Stimulated activated naive CD4-positive, alpha-beta T cell (primary cell): Measurements from ENCODE around the gene PRXL2A.
"Not testable (repeated sequence)": the region's sequence is repeated elsewhere in the genome, so short reads cannot be mapped to it uniquely, and the experiment has no call there.

ENCODE experiments used
- DNase-seq, 6 experiments: peaks; one replicate each; lab custom pipeline; 2025; lab: John Stamatoyannopoulos, UW

PRXL2A gene

DNA sequence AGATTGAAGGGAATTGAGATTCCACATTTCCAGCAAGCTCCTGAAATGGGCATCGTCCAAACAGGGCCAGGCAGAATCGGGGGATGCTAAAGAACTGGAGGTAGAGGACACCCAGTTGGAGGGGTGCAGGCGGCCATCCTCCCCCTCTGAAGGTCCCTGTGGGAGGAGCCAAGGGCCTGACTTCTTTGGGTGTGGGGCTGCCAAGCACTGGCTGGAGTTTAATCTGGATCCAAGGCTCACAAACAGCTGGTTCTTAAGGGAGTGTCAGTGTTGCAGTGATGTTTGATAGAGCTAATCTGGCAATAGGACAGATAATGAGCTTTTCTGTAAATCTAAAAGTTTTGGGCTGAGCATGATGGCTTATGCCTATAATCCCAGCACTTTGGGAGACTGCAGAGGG, 66.6 kb downstream of the PRXL2A start:
- DNase-seq, result no peak

DNA sequence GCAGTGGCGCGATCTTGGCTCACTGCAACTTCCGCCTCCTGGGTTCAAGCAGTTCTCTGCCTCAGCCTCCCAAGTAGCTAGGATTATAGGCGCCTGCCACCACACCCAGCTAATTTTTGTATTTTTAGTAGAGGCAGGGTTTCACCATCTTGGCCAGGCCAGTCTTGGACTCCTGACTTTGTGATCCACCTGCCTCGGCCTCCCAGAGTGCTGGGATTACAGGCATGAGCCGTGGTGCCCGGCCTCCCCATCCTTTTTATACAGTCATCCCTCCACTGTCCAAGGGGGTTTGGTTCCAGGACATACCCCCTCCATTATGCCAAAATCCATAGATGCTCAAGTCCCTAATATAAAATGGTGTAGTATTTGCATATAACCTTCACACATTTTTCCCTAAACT, 67.3 kb downstream of the PRXL2A start:
- DNase-seq, result not testable (repeated sequence)

DNA sequence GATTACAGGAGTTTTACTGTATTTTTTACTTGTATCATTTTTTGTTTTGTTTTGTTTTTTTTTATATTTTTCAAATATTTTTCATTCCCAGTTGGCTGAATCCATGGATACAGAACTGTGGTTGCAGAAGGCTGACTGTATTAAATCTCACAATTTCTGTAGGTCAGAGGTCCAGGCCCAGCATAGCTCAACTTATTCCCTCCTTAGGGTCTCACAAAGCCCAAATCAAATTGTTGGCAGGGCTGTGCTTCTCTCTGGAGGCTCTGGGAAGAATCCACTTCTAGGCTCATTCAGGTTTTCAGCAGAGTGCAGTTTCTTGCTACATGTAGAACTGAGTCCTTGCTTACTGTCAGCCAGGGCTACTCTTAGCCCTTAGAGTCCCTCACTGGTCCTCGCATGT, 68.3 kb downstream of the PRXL2A start:
- no peak for DNase-seq

GRCh38 chr10:80477813-80478212, 69.5 kb downstream of the PRXL2A start:
- no peak for DNase-seq

- not testable (repeated sequence) for DNase-seq
These were observed 72.0 kb downstream of the PRXL2A start for GRCh38 chr10:80480373-80480772.

DNA sequence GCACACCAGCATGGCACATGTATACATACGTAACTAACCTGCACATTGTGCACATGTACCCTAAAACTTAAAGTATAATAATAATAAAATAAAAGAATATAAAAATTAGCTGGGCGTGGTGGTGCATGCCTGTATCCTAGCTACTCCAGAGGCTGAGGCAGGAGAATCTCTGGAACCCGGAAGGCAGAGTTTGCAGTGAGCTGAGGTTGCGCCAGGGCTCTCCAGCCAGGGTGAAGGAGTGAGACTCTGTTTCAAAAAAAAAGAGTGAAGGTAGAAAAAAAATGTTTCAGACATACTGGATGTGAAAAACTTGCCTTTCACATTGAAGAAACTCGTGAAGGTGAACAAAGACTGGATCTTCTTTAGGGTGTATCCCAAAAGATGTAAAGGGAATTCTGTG, 72.5 kb downstream of the PRXL2A start:
- DNase-seq, result no peak

GRCh38 chr10:80484243-80484642, 75.9 kb downstream of the PRXL2A start:
- DNase-seq, result no peak

DNA sequence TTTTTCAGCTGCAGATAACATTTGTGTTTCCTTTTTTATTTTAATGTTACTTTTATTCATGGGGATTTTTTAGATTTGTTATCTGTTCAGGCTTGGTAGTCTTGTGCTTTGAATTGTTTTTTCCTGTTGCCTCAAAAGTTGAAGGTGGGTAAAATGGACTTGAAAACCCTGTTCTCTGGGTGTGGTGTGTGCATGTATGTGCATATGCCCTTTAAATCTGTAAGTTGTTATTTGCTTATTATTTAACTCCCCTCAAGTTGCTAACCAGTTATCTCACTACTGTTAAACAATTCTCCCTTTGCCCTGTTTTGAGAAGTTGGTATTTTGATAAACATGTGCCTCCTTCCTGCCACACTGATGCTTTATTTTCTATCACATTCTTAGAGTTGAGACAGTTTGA, 76.3 kb downstream of the PRXL2A start:
- DNase-seq, result peak in 2 of 6 experiments; percentile 32 to 44

DNA sequence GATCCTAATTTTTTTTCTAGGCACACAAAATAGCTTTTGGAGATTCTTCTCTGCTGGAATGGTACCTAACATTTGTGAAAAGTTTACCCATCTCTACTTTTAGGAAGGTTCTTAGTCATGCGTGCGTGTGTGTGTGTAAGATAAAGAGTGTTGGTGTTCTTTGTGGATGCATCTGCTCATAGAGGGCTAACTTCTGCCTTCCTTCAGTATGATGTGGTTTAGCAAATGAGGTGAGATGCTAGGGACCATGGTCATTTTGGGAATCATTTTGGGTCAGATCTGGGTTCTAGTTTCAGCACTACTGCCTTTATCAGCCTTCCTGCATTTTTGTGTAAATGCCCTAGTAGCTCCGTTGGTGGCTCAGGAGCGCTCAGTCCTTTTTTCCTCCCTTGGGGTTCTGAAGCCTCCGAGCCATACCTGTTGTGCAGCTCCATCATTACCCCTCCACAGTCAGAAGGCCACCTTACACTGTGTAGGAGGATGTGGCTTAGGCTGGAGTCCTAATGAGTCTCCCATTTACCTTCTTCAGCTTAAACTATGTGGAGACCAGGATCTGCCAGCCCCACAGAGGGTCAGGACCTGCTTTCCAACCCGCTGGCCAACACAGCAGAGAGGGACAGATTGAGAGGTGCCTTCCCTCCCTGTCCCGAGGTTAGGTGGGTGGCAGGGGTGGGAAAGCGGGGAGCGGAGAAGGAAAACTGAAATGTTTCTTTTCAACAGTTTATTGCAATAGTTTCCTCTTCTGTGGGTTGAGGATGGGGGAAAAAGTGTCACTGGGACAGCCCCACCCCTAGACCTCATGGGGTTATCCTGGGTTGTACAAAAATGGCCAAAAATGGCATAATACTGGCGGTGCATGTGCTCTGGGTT, 77.0 kb downstream of the PRXL2A start:
- DNase-seq, result no peak

DNA sequence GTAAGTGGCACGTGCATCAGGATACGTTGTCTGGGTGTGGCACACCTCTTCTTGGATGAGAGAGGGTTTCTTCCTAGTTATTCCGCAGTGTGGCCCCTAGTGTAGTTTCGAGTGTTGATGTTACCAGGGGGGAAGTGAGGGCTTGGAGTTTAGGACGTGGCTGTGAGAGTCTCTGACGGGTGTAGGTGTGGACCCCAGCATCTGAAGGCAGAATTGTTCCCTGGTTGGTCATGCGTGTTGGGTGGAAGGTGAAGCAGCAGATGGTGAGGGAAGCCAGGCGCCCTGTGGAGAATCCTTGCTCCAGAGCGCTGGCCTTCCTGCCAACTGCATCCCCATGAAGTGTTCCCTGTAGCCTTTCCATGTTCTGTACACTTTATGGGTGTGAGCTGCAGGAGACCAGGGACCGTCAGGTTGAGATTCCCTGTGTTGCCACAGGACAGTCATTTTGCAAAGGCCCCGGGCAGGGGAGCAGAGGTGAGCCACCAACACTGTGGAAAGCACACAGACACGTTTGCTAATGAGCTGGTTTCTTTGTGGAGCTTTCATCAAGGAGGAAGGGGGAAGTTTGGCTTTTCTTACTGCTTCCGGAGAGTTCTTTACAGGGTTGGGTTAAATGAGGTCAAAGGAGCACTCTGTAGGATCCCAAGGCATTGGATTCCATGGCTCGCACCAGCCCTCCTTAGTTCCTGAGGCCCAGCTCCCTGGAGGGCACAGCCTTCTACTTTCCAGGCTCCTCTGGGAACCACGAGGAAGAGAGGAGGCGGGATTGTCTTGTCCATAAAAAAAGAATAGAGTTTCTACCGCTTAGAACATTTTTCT, 77.8 kb downstream of the PRXL2A start:
- peak in 3 of 6 experiments; percentile 17 to 36 (median 35) for DNase-seq
